HG02970 (cell line): ENCODE results near the gene ESYT3.
"Not testable (repeated sequence)": the region's sequence is repeated elsewhere in the genome, so short reads cannot be mapped to it uniquely, and the experiment has no call there.

Experiments
- ATAC-seq: cut with Tn5 transposase; IDR thresholded peaks from one replicate; pipeline ENCODE4 v1.9.1; 2021; ENCODE audit warnings: mild to moderate bottlenecking, moderate library complexity, moderate number of reproducible peaks; ENCODE audit not compliant: unreplicated experiment, low FRiP score

ESYT3 gene

GRCh38 chr3:138441742-138442141 lies 7.3 kb downstream of the ESYT3 start:
- no peak for ATAC-seq

DNA sequence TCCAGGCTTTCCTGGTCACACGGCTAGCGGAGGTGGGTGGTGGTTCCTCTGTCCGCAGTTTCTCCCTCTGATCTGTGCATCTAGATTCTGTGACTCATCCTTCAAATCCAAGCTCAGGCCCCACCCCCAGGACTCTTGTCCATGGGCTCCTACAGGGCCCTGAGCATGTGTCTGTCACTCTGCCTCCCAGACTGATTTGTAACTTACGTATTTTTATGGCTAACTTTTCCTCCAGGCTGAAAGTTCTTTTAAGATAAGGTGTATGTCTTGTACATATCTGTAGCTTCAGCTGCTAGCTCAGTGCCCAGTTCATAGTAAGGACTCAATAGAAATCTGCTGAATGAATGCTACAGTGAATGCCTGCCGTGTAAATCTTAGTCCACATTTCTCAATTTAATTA lies 8.0 kb downstream of the ESYT3 start:
- ATAC-seq: no peak

GRCh38 chr3:138443091-138443490 lies 8.7 kb downstream of the ESYT3 start:
- no peak for ATAC-seq

DNA sequence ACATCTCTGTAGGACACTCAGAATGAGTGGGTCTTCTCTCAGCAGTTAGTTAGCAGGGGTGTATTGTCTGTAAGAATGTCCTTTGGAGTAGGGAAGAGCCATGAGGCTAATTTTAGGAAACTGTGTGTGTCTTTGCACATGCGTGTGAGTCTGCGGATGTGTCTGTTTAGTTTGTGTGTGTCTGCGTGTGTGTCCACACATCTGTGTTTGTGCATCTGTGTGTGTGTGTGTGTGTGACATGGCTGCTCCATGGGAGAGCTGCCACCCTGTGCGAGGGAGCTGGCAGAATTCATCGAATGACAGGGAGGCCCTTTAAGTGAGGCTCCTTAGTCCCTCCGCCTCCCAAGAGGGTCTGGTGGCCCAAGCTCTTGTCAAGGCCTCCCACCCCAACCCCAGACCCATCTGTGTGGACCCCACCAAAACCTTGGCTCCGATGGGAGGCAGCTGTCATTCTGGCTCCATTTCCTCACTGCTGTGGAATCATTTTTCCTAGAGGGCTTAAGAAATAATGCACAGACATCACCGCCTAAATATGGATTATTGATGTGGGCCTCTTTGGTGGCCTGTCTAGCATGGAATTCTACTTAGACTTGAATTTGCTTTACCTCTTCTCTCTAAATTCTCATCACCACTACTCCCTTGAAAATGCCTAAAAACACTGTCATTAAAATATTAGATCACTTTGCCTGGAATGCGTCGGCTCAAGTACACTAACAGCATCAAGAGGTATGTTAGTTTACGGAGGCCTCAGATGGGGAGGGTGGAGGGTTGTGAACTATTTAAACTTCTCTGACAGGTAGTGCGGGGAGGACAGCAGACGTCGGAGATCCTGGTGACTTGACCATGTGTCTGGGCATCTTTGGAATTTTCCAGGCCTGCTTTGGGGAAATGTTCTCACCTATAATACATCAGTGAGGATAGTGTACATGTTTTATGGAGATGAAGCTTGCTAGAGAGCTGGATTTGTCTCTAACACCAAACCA lies 9.4 kb downstream of the ESYT3 start:
- ATAC-seq: no peak

DNA sequence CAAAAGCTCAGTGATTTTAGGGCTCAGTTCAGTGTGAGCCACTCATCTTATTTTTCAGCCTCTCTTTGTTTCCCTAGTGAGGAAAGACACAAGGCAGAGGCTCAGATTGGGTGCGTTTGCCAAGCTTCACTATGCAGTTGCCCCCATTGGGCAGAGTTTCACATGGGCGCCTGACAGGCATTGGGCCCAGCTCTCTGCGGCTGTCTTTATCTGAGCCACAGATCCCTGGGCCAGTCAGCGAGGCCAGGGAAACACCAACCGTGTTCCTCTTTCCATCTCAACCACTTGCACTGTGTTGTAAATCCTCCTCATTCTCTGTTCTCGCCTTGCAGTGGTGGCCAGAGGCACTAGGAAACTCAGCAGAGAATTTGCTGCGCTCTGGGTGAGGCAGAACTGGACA lies 10.8 kb downstream of the ESYT3 start:
- ATAC-seq: no peak

DNA sequence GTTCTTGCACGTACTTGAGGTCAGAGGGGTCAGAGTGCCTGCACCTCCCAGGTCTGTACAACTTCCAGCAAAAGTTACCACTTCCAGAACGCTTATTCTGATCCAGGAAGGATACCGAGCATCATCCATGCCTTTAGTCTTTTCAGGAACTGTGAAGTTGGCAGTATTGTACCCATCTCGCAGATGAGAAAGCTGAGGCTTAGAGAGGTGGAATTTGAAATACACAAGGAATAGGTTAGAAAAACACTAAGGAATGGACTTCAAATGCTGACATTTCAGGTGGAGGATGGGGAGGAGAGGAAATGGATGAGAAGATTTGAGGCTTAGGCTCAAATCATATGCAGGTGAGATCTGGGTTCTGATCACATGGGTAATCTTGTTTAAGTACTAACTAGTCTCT lies 11.2 kb downstream of the ESYT3 start:
- ATAC-seq: no peak

- ATAC-seq: no peak
Measured at GRCh38 chr3:138448631-138449030, 14.2 kb downstream of the ESYT3 start.

DNA sequence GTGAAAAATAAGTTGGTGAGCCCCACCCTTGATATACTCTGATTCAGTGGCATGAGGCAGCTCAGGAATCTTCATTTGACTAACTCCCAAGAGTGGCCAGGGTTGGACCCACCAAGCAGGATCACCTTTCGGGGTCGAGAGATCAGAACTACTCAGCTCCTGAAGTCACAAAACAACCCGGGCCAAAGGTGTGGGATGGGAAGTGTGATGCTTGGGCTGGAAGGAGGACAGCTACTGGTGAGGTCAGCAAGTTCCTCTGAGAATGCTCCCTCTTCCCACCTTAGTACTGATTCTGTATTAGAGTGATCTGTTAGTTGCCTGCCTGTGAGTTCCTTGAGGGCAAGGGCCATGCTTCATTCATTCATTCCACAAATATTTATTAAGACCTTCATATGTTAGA lies 15.1 kb downstream of the ESYT3 start:
- ATAC-seq: no peak

DNA sequence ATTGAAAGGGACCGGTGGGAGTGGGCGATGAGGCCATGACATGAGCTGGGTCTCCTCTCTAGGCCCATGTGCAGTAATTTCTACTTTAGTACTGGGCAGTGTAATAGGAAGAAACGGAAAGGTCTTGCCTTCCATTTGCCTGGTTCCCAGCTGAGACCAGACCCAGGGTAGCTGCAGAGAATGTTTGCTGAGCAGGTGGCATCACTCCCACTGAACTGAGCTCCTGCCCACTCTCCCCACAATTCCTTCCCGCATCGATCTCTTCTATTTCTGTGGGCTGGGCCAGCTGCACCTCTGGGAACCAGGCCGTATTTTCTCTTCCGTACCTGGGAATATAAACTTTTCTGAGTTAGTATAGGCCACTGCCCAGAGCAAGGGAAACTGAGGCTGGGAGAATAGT lies 15.8 kb downstream of the ESYT3 start:
- ATAC-seq: no peak

- no peak for ATAC-seq
Measured at GRCh38 chr3:138450704-138451424, 16.4 kb downstream of the ESYT3 start.

- ATAC-seq: no peak
Measured at GRCh38 chr3:138451595-138452162, 17.3 kb downstream of the ESYT3 start.

GRCh38 chr3:138452436-138452835 lies 18.0 kb downstream of the ESYT3 start:
- no peak for ATAC-seq

DNA sequence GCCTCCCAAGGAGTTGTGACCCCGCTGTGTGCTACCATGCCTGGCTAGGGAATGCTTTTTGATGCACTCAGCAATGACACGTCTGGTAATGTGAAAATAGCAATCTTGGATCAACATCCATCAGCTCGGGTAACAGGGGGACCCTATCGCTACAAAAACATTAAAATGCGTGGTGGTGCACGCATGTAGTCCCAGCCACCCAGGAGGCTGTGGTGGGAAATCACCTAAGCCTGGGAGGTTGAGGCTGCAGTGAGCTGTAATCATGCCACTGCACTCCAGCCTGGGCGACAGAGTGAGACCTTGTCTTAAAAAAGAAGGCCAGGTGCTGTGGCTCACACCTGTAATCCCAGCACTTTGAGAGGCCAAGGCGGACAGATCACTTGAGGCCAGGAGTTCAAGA lies 19.5 kb downstream of the ESYT3 start:
- ATAC-seq: not testable (repeated sequence)

DNA sequence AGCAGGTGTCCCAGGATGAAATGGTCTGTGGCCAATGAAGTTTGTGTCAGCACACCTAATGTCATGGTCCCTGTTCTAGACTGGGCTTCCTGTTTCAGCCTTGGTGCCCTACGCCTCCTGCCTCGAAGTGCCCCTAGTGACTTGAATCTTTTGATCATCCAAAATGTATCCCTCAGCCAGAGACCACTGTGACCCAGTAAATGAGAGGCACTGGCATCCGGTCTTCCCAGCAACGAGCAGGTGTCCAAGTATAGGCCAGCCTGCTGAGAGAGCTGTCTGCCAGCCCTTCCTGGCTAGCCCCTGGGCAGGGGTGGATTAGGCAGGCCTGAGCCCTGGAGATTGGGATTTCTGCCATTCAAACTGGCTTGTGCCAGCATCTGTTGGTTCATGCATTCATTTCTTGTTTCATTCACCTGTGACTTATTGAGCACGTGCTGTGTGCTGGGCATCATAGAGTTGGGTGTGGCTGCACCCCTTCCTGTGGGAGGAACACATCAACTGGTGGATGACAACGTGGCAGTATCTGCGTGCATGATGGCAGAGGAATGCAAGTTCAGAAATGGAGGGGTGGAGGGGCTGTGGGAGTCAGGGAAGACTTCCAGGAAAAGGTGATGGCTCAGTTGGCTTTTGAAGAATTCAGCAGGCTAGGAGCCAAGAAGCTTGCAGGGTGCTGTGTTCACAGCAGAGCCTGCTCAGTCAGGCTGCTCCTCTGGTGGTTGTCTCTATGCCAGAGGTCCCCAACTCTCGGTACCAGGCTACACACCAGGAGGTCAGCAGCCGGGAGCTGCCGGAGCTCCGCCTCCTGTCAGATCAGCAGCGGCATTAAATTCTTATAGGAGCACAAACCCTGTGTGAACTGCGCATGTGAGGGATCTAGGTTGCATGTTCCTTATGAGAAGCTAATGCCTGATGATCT lies 21.6 kb downstream of the ESYT3 start:
- ATAC-seq: no peak

DNA sequence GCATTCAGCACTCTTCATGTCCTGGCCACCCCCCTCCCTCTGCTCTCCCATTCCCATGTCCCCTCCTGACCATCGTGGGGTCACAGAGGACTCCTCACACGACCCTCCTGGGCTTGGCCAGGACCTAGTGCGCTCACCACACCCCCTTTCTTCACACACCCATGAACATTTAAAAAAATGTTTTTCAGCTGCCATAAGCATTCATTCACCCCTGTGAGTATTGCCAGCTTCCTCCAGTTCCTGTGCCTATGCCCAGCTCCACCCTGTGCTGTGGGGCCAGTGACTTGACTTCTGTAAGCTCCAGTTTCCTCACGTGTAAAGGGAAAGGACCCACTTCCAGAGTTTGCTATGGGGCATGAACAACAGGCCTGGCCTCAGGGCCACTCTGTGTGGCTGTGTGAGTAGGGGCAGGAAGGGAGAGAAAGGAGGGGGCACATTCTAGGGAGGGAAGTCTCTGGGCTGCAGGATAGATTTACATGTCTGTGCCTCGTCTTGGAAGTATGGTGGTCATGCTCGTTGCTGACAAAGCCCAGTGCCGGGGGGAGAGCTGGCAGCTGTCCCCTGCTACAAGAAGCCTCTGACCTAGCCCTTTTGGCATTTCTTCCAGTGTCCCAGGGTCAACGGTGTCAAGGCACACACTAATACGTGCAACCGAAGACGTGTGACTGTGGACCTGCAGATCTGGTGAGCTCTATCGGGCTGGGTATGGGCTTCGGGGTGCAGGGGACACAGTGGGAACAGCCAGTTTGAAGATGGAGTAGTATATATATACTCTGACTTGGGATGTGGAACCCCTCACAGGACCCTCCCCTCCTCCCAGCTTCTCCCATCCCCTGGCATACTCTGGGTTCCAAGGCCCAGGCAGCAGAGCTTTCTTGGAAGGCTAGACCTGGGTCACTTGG lies 22.8 kb downstream of the ESYT3 start:
- no peak for ATAC-seq

- no peak for ATAC-seq
Measured at GRCh38 chr3:138457863-138458735, 23.7 kb downstream of the ESYT3 start.

GRCh38 chr3:138458774-138459499 lies 24.5 kb downstream of the ESYT3 start:
- no peak for ATAC-seq
